Measurements from ENCODE around the gene RGS16. TPM values are rescaled to one million over a fixed set of nuclear protein-coding genes. Genes with fewer than 3 reads are reported as not detected.

The RGS16 gene
- polyA plus RNA-seq, 1 donor (not counting 4 experiments of a cell fraction or from before 2014, with no cell fraction given) = 0.34 TPM

DNA sequence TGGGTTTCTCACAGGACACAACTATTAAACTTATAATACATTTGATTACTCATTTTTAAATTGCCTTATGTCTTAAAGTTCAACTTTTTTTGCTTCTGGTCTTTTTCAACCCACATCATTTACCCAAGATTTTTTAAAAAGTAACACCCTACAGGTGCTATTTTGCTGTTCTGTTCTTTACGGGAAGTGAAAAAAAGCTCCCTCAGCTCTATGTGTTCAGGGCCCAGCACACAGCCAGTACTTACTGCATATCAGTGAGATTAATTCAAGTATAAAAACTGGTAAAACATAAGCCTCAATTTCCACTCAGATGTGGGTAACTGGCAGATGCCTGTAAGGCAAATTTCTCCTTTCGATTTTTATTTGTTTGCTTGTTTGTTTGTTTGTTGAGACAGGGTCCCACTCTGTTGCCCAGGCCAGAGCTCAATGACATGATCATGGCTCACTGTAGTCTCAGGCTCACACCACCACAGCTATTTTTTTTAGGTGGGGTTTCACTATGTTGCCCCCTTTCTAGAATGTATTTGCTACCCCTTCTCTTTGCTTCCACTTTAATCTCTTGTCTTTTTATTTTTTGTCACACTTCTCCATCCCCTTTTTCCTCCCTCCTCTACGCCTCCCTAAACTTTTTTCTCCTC is 35.4 kb downstream of the RGS16 start:
- Histone ChIP-seq H3K9me1 (ENCODE audit: control insufficient read depth, extremely low read depth, insufficient read depth, low read length) (no peaks in the 10 kb centered on the region), H3K27me3 (ENCODE audit: control insufficient read depth, extremely low read depth, insufficient read depth, low read length) (no peaks in the 10 kb centered on the region), H3K27ac (ENCODE audit: control insufficient read depth, insufficient read depth, low read length) (no peak overlapping the region), H2AFZ (ENCODE audit: control insufficient read depth, low read length) (no peak overlapping the region), H3K36me3 (ENCODE audit: control insufficient read depth in 2 of 2, extremely low read depth in 1 of 2, insufficient read depth in 2 of 2, low read length in 2 of 2) (no peaks in the 10 kb centered on the region), H4K20me1 (ENCODE audit: control insufficient read depth, extremely low read depth, insufficient read depth, low read length) (no peaks in the 10 kb centered on the region), H3K4me1 (ENCODE audit: control insufficient read depth, extremely low read depth, insufficient read depth, low read length) (no peaks in the 10 kb centered on the region), H3K9ac (ENCODE audit: control insufficient read depth, extremely low read depth, insufficient read depth, low read length) (no peak overlapping the region), H3K4me3 (ENCODE audit: control insufficient read depth in 2 of 3, extremely low read depth in 1 of 3, insufficient read depth in 2 of 3, low read depth in 1 of 3, low read length in 3 of 3) (no peak overlapping the region), H3K79me2 (ENCODE audit: control insufficient read depth, insufficient read depth, low read length) (no peaks in the 10 kb centered on the region), H3K4me2 (ENCODE audit: control insufficient read depth, extremely low read depth, insufficient read depth, low read depth, low read length) (no peak overlapping the region), H3K9me3 (ENCODE audit: control insufficient read depth, low read depth, low read length) (no peaks in the 10 kb centered on the region)
- DNase-seq (ENCODE audit: low read depth, low spot score) (no peak), FAIRE-seq (no peak)
- TF ChIP-seq EZH2 (IDR thresholded peaks at IDR 0.05; ENCODE audit: low read length) = no peak
- TF ChIP-seq, protein P1, sequence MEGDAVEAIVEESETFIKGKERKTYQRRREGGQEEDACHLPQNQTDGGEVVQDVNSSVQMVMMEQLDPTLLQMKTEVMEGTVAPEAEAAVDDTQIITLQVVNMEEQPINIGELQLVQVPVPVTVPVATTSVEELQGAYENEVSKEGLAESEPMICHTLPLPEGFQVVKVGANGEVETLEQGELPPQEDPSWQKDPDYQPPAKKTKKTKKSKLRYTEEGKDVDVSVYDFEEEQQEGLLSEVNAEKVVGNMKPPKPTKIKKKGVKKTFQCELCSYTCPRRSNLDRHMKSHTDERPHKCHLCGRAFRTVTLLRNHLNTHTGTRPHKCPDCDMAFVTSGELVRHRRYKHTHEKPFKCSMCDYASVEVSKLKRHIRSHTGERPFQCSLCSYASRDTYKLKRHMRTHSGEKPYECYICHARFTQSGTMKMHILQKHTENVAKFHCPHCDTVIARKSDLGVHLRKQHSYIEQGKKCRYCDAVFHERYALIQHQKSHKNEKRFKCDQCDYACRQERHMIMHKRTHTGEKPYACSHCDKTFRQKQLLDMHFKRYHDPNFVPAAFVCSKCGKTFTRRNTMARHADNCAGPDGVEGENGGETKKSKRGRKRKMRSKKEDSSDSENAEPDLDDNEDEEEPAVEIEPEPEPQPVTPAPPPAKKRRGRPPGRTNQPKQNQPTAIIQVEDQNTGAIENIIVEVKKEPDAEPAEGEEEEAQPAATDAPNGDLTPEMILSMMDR (optimal IDR thresholded peaks at IDR 0.05 in 1 of 3, IDR thresholded peaks at IDR 0.05 in 1 of 3, conservative IDR thresholded peaks at IDR 0.05 in 1 of 3; ENCODE audit: extremely low read depth in 1 of 3, insufficient read depth in 2 of 3, low read length in 3 of 3) = no peak
- dilution Hi-C loops (cut with MboI; ENCODE audit: extremely low pct_ligation_motif_present, low sequenced_read_pairs) = no loop called here

GRCh38 chr1:182567629-182568028 is 36.6 kb downstream of the RGS16 start:
- FAIRE-seq (no peak), DNase-seq (ENCODE audit: low read depth, low spot score) (no peak)
- no peaks in the 10 kb centered on the region for H4K20me1 ChIP-seq (ENCODE audit: control insufficient read depth, extremely low read depth, insufficient read depth, low read length)
- dilution Hi-C loops (cut with MboI; ENCODE audit: extremely low pct_ligation_motif_present, low sequenced_read_pairs) = no loop called here
- no peaks in the 10 kb centered on the region for H3K27me3 ChIP-seq (ENCODE audit: control insufficient read depth, extremely low read depth, insufficient read depth, low read length)
- H3K9me1 ChIP-seq (ENCODE audit: control insufficient read depth, extremely low read depth, insufficient read depth, low read length) = no peaks in the 10 kb centered on the region
- H3K79me2 ChIP-seq (ENCODE audit: control insufficient read depth, insufficient read depth, low read length) = no peaks in the 10 kb centered on the region
- no peak for TF ChIP-seq EZH2 (IDR thresholded peaks at IDR 0.05; ENCODE audit: low read length)
- TF ChIP-seq, protein P1 (optimal IDR thresholded peaks at IDR 0.05 in 1 of 3, IDR thresholded peaks at IDR 0.05 in 1 of 3, conservative IDR thresholded peaks at IDR 0.05 in 1 of 3; ENCODE audit: extremely low read depth in 1 of 3, insufficient read depth in 2 of 3, low read length in 3 of 3) = no peak
- H3K27ac ChIP-seq (ENCODE audit: control insufficient read depth, insufficient read depth, low read length) = no peak overlapping the region
- no peaks in the 10 kb centered on the region for H3K9me3 ChIP-seq (ENCODE audit: control insufficient read depth, low read depth, low read length)
- H3K9ac ChIP-seq (ENCODE audit: control insufficient read depth, extremely low read depth, insufficient read depth, low read length) = no peak overlapping the region
- H2AFZ ChIP-seq (ENCODE audit: control insufficient read depth, low read length) = no peak overlapping the region
- no peak overlapping the region for H3K4me2 ChIP-seq (ENCODE audit: control insufficient read depth, extremely low read depth, insufficient read depth, low read depth, low read length)
- no peak overlapping the region for H3K4me3 ChIP-seq (ENCODE audit: control insufficient read depth in 2 of 3, extremely low read depth in 1 of 3, insufficient read depth in 2 of 3, low read depth in 1 of 3, low read length in 3 of 3)
- no peaks in the 10 kb centered on the region for H3K36me3 ChIP-seq (ENCODE audit: control insufficient read depth in 2 of 2, extremely low read depth in 1 of 2, insufficient read depth in 2 of 2, low read length in 2 of 2)
- no peaks in the 10 kb centered on the region for H3K4me1 ChIP-seq (ENCODE audit: control insufficient read depth, extremely low read depth, insufficient read depth, low read length)

Data from keratinocyte (primary cell).